IPS-20b (cell line): ENCODE data around the gene PRR15L.
"Not testable (repeated sequence)": the region's sequence is repeated elsewhere in the genome, so short reads cannot be mapped to it uniquely, and the experiment has no call there.

Experiments
- H3K27ac ChIP-seq: one replicate; pipeline ENCODE4 v1.5.1; 2013; ENCODE audit warnings: low read length
- H3K27me3 ChIP-seq: 2 replicates; pipeline ENCODE4 v1.6.1; 2013; ENCODE audit warnings: mild to moderate bottlenecking, low read length, inconsistent platforms; ENCODE audit not compliant: insufficient read depth
- H3K36me3 ChIP-seq: 2 replicates; pipeline ENCODE4 v1.6.1; 2013; ENCODE audit warnings: low read depth, mild to moderate bottlenecking, inconsistent platforms, low read length, moderate library complexity; ENCODE audit not compliant: insufficient read depth
- H3K4me1 ChIP-seq: 2 replicates; pipeline ENCODE4 v1.6.1; 2013; ENCODE audit warnings: mild to moderate bottlenecking, control low read depth, inconsistent platforms, low read length, moderate library complexity; ENCODE audit not compliant: insufficient read depth
- H3K4me3 ChIP-seq: 2 replicates; pipeline ENCODE4 v1.5.1; 2013; ENCODE audit warnings: mild to moderate bottlenecking, low read length, inconsistent platforms
- H3K9ac ChIP-seq: 2 replicates; pipeline ENCODE4 v1.6.1; 2013; ENCODE audit warnings: low read depth, mild to moderate bottlenecking, inconsistent platforms, low read length, moderate library complexity
- H3K9me3 ChIP-seq: 2 replicates; pipeline ENCODE4 v1.6.1; 2013; ENCODE audit warnings: mild to moderate bottlenecking, low read depth, low read length, inconsistent platforms; ENCODE audit not compliant: insufficient read depth

The PRR15L gene

DNA sequence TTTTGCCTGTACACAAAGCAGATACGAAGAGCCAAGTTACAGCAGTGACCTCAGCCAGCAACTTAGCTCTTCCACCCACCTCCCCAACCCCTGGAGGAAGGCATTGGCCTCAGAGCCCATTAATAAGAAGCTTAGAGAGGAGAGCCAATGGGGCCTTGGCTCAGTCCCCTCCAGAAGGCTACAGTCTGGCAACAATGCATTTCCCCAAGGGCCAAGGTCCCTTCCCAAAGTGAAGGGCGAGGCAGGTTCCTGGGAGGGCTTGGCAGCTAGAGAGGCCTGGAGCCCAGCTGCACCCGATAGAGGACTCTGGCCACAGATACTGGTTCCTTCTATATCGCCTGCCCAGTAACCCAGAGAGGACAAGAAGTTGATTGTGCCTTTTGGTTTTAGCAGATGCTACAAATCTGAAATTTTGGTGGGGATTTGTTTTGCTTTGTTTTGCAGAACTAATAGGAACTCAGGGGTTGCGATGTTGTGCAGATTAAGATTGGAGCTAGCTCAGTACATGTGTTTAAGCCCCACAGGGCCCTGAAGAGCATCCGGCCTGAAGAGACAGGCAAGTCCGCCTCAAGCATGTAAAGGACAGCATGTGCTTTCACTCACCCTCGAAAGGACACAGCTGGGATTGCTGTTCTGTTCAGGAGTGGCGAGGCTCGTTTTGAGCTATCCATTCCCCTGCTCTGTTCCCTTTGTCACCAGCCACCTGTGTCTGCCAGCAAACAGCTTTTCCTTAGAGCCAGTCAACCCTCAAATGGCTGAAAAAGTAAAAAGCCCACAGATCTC is 28.3 kb downstream of the PRR15L start:
- H3K4me3 ChIP-seq, result no peak overlapping the region
- no peak overlapping the region for H3K27ac ChIP-seq
- H3K9me3 ChIP-seq, result no peaks in the 10 kb centered on the region
- H3K27me3 ChIP-seq, result no peaks in the 10 kb centered on the region
- no peak overlapping the region for H3K9ac ChIP-seq
- peaks cover 41% of the 10 kb centered on the region for H3K36me3 ChIP-seq
- H3K4me1 ChIP-seq, result no peaks in the 10 kb centered on the region

- Histone ChIP-seq H3K27me3 (no peaks in the 10 kb centered on the region), H3K9me3 (no peaks in the 10 kb centered on the region), H3K4me1 (no peaks in the 10 kb centered on the region), H3K36me3 (peaks cover 51% of the 10 kb centered on the region), H3K27ac (no peak overlapping the region), H3K9ac (no peak overlapping the region), H3K4me3 (no peak overlapping the region)
Measured at GRCh38 chr17:47928415-47928814, 29.3 kb downstream of the PRR15L start.

- no peaks in the 10 kb centered on the region for H3K9me3 ChIP-seq
- no peaks in the 10 kb centered on the region for H3K4me1 ChIP-seq
- peaks cover 56% of the 10 kb centered on the region for H3K36me3 ChIP-seq
- no peak overlapping the region for H3K4me3 ChIP-seq
- H3K9ac ChIP-seq, result no peak overlapping the region
- H3K27me3 ChIP-seq, result no peaks in the 10 kb centered on the region
- no peak overlapping the region for H3K27ac ChIP-seq
Measured at GRCh38 chr17:47927821-47928400, 29.8 kb downstream of the PRR15L start.

DNA sequence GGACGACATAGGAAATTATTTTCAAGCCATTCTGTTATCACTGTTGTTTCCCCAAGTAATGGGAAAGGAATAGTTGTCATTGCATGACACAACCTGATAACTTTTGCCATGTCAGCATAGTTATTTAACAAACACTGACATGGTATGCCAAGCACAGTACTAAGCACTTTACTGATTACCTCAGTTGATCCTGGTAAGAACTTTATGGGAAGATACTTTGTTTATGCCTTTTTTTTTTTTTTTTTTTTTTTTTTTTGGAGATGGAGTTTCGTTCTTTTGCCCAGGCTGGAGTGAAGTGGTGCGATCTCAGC is 32.0 kb downstream of the PRR15L start:
- Histone ChIP-seq H3K9me3 (no peaks in the 10 kb centered on the region), H3K27ac (no peak overlapping the region), H3K27me3 (no peaks in the 10 kb centered on the region), H3K4me3 (no peak overlapping the region), H3K4me1 (no peaks in the 10 kb centered on the region), H3K9ac (no peak overlapping the region), H3K36me3 (peaks cover 61% of the 10 kb centered on the region)

DNA sequence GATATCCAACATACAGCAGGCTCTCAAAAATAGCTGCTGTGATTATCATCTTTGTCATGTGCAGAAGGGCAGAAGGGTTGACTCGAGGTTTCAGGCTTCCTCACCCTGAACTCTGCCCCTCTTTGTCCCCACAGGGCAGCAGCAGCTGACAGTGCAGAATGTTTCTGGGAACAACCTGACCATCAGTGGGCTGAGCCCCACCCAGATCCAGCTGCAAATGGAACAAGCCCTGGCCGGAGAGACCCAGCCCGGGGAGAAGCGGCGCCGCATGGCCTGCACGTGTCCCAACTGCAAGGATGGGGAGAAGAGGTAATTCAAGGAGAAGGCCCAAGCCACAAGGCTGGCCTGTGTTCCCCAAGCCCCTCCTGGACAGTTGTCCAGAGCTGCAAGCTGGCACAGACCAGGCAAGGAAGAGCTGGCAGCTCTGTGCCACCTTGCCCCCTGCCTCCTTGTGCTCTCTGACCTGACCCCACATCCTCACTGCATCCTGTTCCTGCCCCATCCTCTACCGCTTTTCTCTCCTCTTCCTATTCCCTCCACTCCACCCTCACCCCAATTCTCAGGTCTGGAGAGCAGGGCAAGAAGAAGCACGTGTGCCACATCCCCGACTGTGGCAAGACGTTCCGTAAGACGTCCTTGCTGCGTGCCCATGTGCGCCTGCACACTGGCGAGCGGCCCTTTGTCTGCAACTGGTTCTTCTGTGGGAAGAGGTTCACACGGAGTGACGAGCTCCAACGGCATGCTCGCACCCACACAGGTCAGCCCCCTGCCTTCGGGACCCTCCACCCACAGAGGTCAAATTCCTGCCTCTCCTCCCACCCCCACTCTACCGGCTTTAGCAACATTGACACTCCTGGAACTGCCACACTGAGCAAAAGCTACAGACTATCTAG is 32.7 kb downstream of the PRR15L start:
- Histone ChIP-seq H3K36me3 (peaks cover 58% of the 10 kb centered on the region), H3K9ac (no peak overlapping the region), H3K4me1 (no peaks in the 10 kb centered on the region), H3K9me3 (no peaks in the 10 kb centered on the region), H3K27ac (no peak overlapping the region), H3K27me3 (no peaks in the 10 kb centered on the region), H3K4me3 (no peak overlapping the region)

- not testable (repeated sequence) for H3K4me1 ChIP-seq, H3K9ac ChIP-seq, H3K9me3 ChIP-seq, H3K27me3 ChIP-seq, H3K27ac ChIP-seq, H3K4me3 ChIP-seq
- H3K36me3 ChIP-seq, result peaks cover 45% of the 10 kb centered on the region
Measured at GRCh38 chr17:47919889-47920288, 37.8 kb downstream of the PRR15L start.

DNA sequence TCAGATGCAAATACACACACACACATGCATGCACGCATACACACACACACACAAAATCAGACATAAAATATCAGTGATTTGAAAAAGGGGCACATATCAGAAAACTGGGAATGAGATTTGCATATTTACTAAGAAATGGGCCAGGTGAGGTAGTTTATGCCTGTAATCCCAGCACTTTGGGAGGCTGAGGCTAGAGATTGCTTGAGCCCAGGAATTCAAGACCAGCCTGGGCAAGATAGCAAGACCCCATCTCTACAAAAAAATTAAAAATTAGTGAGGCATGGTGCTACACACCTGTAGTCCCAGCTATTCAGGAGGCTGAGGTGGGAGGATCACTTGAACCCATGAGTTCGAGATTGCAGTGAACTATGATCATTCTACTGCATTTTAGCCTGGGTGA is 38.7 kb downstream of the PRR15L start:
- Histone ChIP-seq H3K36me3 (peaks cover 36% of the 10 kb centered on the region), H3K9me3 (no peaks in the 10 kb centered on the region), H3K4me3 (no peak overlapping the region), H3K27me3 (no peaks in the 10 kb centered on the region), H3K9ac (no peak overlapping the region), H3K27ac (no peak overlapping the region), H3K4me1 (no peaks in the 10 kb centered on the region)

GRCh38 chr17:47918006-47918405 is 39.7 kb downstream of the PRR15L start:
- Histone ChIP-seq H3K9me3 (no peaks in the 10 kb centered on the region), H3K9ac (no peak overlapping the region), H3K27ac (no peak overlapping the region), H3K36me3 (peaks cover 27% of the 10 kb centered on the region), H3K27me3 (no peaks in the 10 kb centered on the region), H3K4me3 (no peak overlapping the region), H3K4me1 (no peaks in the 10 kb centered on the region)

DNA sequence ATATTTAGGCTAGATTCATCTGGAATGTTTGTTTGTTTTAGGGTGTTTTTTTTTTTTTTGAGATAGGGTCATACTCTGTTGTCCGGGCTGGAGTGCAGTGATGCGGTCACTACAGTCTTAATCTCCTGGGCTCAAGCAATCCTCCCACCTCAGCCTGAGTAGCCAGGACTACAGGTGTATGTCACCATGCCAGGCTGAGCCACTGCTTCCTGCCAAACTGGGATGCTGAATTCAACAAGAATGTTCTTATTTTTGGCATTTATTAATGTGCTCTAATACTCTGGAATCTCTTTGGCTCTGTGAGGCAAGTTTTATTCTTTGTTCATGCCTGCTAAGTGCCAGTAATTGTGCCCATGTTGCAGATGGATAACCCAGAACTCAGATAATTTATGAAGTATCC is 40.1 kb downstream of the PRR15L start:
- H3K36me3 ChIP-seq, result peaks cover 23% of the 10 kb centered on the region
- no peak overlapping the region for H3K27ac ChIP-seq
- H3K27me3 ChIP-seq, result no peaks in the 10 kb centered on the region
- no peak overlapping the region for H3K9ac ChIP-seq
- no peaks in the 10 kb centered on the region for H3K9me3 ChIP-seq
- H3K4me3 ChIP-seq, result no peak overlapping the region
- H3K4me1 ChIP-seq, result no peaks in the 10 kb centered on the region

- no peak overlapping the region for H3K9ac ChIP-seq
- H3K27me3 ChIP-seq, result no peaks in the 10 kb centered on the region
- H3K36me3 ChIP-seq, result peaks cover 20% of the 10 kb centered on the region
- H3K9me3 ChIP-seq, result no peaks in the 10 kb centered on the region
- no peak overlapping the region for H3K4me3 ChIP-seq
- no peaks in the 10 kb centered on the region for H3K4me1 ChIP-seq
- H3K27ac ChIP-seq, result no peak overlapping the region
Measured at GRCh38 chr17:47916489-47917208, 41.0 kb downstream of the PRR15L start.

GRCh38 chr17:47915776-47916398 is 41.8 kb downstream of the PRR15L start:
- Histone ChIP-seq H3K27me3 (no peaks in the 10 kb centered on the region), H3K27ac (no peak overlapping the region), H3K9me3 (no peaks in the 10 kb centered on the region), H3K4me1 (no peaks in the 10 kb centered on the region), H3K4me3 (no peak overlapping the region), H3K36me3 (peaks cover 20% of the 10 kb centered on the region), H3K9ac (no peak overlapping the region)
